K562 (cell line): ENCODE measurements around the gene PURA. TPM values are rescaled to one million over a fixed set of nuclear protein-coding genes. Genes with fewer than 3 reads are reported as not detected.
A peak's percentile ranks its signal among the peaks of the same experiment; 100 is the strongest.

Source experiments
- CAMTA2 ChIP-seq: fragments of 250-450 bp; sonication (Bioruptor Pico); conservative IDR thresholded peaks from 2 replicates; pipeline ENCODE4 v1.5.1; 2022
- CREM ChIP-seq: IDR thresholded peaks from 2 replicates; pipeline ENCODE4 v1.6.1; 2014; ENCODE audit warnings: antibody characterized with exemption, low read depth
- ETS1 ChIP-seq: conservative IDR thresholded peaks from 2 replicates; pipeline ENCODE4 v1.6.1; 2011; ENCODE audit warnings: low read depth, mild to moderate bottlenecking, low read length; ENCODE audit not compliant: control insufficient read depth
- FOXK2 ChIP-seq, 2 experiments: fragments of 450-650 bp; IDR thresholded peaks in 1 of 2; conservative IDR thresholded peaks in 1 of 2; 2 replicates each; pipeline ENCODE4 v1.6.1; 2016; ENCODE audit warnings: low read depth in 2 of 2, mild to moderate bottlenecking in 1 of 2
- KLF1 ChIP-seq: fragments of 450-650 bp; IDR thresholded peaks from 2 replicates; pipeline ENCODE4 v1.6.1; 2016; ENCODE audit warnings: missing genetic modification characterization, missing compliant biosample characterization
- LEF1 ChIP-seq: fragments of 450-650 bp; IDR thresholded peaks from 2 replicates; pipeline ENCODE4 v1.6.1; 2016; ENCODE audit warnings: mild to moderate bottlenecking
- MAFG ChIP-seq: fragments of 450-650 bp; conservative IDR thresholded peaks from 2 replicates; pipeline ENCODE4 v1.6.1; 2016; ENCODE audit warnings: missing genetic modification characterization, missing compliant biosample characterization
- MBD2 ChIP-seq: sonication (generic); IDR thresholded peaks from 2 replicates; pipeline ENCODE4 v1.6.1; 2016; ENCODE audit warnings: low read depth, borderline replicate concordance
- RREB1 ChIP-seq: fragments of 250-450 bp; sonication (Bioruptor Pico); IDR thresholded peaks from 2 replicates; pipeline ENCODE4 v1.4.0; 2020
- TBP ChIP-seq: optimal IDR thresholded peaks from 2 replicates; pipeline ENCODE3; 2011; ENCODE audit warnings: low read depth, low read length, improper control_type of control experiment
- THRA ChIP-seq: fragments of 450-650 bp; IDR thresholded peaks from 2 replicates; pipeline ENCODE4 v1.6.1; 2017; ENCODE audit warnings: mild to moderate bottlenecking, moderate library complexity
- THRAP3 ChIP-seq: fragments of 450-650 bp; IDR thresholded peaks from 2 replicates; pipeline ENCODE4 v1.6.1; 2016; ENCODE audit warnings: mild to moderate bottlenecking, inconsistent platforms, borderline replicate concordance
- ZNF311 ChIP-seq: fragments of 250-450 bp; sonication (Bioruptor Pico); IDR thresholded peaks from 2 replicates; pipeline ENCODE4 v1.4.0; 2020; ENCODE audit warnings: mild to moderate bottlenecking, moderate library complexity
- polyA plus RNA-seq, 8 experiments: library from polyadenylated mRNA; depleted of rRNA in 4 of 8; stranded (reverse) in 5 of 8; unstranded in 3 of 8; fragments of >200 nt; fragmentation: Nextera tagmentation in 2 of 8; fragmentation: Illumina TruSeq in 1 of 8; extraction: Ambion mirVana in 2 of 8; extraction: Trizol in 1 of 8; gene quantifications; 2 replicates each; pipeline versions ENCODE4 v1.2.1 to v1.2.3, GENCODE V29; 2011 to 2014; ENCODE audit warnings: inconsistent platforms in 1 of 8, missing spikeins in 1 of 8
- total RNA-seq, 7 experiments: library from RNA; depleted of rRNA in 6 of 7; stranded (reverse); fragments of >200 nt in 6 of 7; fragmentation: Illumina TruSeq in 2 of 7; extraction: Trizol in 2 of 7; gene quantifications; 2 replicates each; pipeline versions ENCODE4 v1.2.1 to v1.2.3, GENCODE V29; 2011 to 2021; ENCODE audit warnings: low replicate concordance in 1 of 7

The PURA gene
- total and polyA plus RNA-seq, 9 of the 15 experiments (the other 6 are each of a cell fraction or from before 2014, with no cell fraction given), result 3.2 to 11.1 (median 5.4) TPM

GRCh38 chr5:140113699-140114263, at the start of gene PURA (continued):
- TF ChIP-seq RREB1 (CRISPR knock-in tag), result no peak
- no peak for TF ChIP-seq CAMTA2 (CRISPR knock-in tag)
- TF ChIP-seq CREM, result 0 out of 2 replicates have a peak, but pooled peaks have one; percentile 14
- no peak for TF ChIP-seq MAFG
- no peak for TF ChIP-seq ZNF311 (CRISPR knock-in tag)
- no peak for TF ChIP-seq THRAP3
- TF ChIP-seq MBD2, result no peak
- peak; percentile 79 for TF ChIP-seq TBP
- no peak for TF ChIP-seq ETS1
- no peak for TF ChIP-seq KLF1 (tag)
- no peak for TF ChIP-seq THRA
- no peak for TF ChIP-seq FOXK2 (conservative IDR thresholded peaks at IDR 0.05 in 1 of 2, IDR thresholded peaks at IDR 0.05 in 1 of 2; ENCODE audit: low read depth in 2 of 2)
- TF ChIP-seq LEF1, result no peak
